ENCODE measurements around the gene PMPCB.

The PMPCB gene

GRCh38 chr7:103336761-103337160 is 39.5 kb downstream of the PMPCB start:
- no peak for DNase-seq

DNA sequence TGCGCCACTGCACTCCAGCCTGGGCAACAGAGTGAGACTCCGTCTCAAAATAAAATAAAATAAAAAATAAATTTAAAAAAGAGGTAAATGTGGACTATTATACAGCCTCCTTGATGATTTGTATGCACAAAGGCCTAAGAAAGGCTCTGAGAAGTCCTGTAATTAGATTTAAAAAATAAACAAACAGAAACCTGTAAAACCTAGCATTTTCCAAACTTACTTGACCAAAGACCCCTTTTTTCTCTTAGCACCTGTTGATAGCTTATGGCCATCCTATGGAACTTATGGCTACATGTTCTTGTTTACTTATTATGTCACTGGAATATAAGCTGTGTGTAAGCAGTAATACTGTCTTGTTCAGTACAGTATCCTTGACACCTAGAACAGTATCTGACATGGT is 41.6 kb downstream of the PMPCB start:
- no peak for DNase-seq

- no peak for DNase-seq
These were observed 44.2 kb downstream of the PMPCB start for GRCh38 chr7:103341466-103341865.

DNA sequence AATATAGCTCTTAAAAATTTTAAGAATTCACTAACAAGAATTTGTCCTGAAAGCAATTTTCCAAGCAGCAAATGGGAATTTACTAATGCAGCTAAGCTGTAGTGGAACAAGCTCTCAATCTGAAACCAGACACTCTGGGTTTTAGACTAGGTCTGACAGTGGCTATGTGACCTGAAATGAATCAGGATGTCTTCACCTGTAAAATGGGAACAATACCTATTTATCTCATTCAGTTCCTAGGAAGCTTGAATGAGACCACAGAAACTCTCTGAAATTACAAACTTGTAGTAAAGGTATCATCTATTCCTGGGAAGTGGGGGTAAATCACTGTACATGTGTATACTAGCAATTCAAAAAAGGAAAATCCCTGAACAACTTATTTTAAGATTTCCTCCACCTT is 46.1 kb downstream of the PMPCB start:
- no peak for DNase-seq

DNA sequence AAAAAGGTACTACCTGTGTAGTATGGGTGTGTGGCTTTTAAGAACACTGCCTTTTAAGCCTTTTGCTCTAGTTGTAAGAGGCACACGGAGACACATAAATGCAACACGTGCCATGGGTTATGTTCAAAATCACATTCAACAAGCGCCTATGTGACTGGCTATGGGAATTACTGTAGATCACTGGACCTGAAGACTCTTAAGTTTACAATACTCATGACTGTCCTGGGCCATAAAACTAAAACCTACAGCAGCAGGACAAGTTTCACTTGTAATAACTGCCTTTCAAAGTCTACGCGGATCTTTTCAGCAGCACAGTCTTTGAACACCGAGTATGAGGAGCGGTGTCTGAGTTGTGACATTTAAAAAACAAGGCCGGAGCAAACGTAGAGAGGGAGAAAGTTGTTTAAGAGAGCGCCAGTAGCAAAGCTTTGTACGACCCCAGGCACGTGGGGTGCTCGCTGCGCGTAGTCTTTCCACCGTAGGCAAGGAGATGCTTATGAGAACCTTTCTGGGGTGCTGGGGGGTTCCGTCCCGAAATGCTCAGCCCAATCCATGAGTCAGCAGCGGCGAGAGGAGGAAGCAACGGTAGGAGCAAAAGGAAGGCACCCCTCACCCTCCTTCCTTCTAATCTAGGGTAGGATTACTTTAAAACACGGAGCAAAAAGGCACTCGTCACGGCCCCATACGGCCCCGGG is 46.7 kb downstream of the PMPCB start:
- peak; percentile 36 to 37 for DNase-seq

DNA sequence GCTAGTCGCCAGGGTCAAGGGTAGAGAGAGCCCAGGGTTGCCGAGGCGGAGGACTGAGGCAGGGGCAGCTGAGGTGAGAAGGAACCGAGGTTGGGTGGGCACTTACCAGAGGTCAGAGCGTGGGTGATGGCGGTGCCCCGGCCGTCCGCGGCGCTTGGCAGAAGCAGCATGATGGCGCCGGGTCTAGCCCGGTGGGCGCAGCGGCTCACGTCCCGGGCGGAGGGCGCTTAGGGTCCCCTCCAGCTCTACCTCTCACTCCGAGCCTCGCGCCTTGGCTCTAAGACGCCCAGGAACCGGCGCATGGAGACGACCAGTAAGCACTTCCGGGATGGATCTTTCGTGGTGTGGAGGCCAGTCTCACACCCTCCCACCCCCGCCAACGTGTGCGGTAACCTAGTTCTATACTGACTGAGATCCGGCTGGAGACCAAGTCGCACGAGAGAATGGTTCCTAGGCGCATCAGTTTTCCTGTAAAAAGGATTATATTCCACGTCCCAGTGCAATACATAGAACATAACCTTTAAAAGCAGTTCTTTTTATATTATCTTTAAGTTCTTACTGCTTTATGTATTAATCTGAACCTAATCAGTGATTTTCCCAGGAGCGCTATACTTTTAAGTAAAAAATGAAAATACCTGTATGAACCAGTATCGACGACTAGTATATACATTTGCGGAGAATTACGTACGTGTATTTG is 47.4 kb downstream of the PMPCB start, which contains the start of gene DNAJC2:
TSS of gene DNAJC2 (minus strand) at position 315 of the 697 bp plus-strand sequence. CDS start at position 170, 145 bp downstream.
- peak; percentile 88 to 89 for DNase-seq

- no peak for DNase-seq
These were observed 49.2 kb downstream of the PMPCB start for GRCh38 chr7:103346396-103346795.

DNA sequence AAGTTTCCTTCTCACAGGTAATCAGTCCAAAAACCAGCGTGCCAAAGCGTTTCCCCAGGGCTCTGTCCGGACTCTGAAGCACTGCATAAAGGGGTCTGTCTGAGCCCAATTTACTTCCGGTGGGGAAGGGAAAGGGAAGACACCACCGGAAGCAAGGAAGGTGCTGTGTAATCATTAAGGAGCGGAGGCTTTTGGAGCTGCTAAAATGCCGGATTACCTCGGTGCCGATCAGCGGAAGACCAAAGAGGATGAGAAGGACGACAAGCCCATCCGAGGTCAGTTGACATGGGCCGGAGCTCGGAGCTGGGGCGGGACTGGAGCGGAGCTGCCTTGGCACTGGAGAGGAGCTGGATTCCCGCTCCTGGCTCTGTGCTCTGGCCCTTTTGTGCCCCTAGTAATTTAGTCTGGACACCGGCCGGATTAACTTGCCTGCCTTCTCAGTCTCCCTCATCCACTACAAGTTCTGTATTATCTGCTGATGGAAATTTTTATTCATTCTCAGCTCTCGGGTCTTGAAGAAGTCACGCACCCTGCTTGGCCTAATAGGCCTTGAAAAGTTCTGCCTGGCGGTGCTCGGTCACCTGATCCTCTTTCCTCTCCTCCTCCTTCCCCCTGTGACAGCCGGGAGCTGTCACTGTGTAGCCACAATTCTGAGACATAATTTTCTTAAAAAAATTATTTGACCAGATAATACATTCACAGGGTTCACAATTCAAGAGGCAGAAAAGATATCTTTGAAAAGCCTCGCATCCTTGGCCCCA is 50.5 kb downstream of the PMPCB start, which contains the start of gene PSMC2:
TSS of gene PSMC2 (plus strand) at position 137 of the 761 bp plus-strand sequence. CDS start at position 206, 69 bp downstream.
- DNase-seq = peak; percentile 89 to 91

DNA sequence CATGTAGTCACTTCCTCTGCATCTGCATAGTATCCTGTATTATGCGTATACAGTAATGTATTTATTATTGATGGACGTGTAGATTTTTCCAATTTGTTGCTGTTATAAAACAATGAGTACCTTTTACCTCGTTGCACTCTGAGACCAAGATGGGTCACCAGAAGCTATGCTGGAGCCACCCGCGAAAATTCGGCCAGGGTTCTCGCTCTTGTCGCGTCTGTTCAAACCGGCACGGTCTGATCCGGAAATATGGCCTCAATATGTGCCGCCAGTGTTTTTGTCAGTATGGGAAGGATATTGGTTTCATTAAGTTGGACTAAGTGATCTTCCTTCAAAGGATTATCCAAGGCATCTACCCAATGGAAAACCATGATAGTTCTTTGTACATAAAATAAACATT is 51.2 kb downstream of the PMPCB start:
- DNase-seq = peak in 1 of 2 donors; percentile 7

- DNase-seq = no peak
These were observed 51.7 kb downstream of the PMPCB start for GRCh38 chr7:103348959-103349358.

GRCh38 chr7:103349805-103350204 is 52.6 kb downstream of the PMPCB start:
- DNase-seq = no peak
